RWPE2 (cell line): ENCODE results near the gene SMAD6.

ENCODE experiments used
- ATAC-seq: fragments of 200-7000 bp; cut with Tn5 transposase; 3 replicates; pipeline ENCODE4 v1.9.1; 2021; ENCODE audit warnings: low read depth
- DNase-seq: peaks from one replicate; pipeline ENCODE4 v3.0.0-alpha.2; 2020; ENCODE audit warnings: low spot score
- H3K27ac ChIP-seq: fragments of 450-650 bp; 2 replicates; pipeline ENCODE4 v1.5.1; 2017; ENCODE audit warnings: mild to moderate bottlenecking; ENCODE audit not compliant: poor library complexity, severe bottlenecking
- H3K27me3 ChIP-seq: fragments of 250-450 bp; sonication (Bioruptor Pico); 2 replicates; pipeline ENCODE4 v1.5.1; 2021; ENCODE audit warnings: mild to moderate bottlenecking, moderate library complexity; ENCODE audit not compliant: insufficient read depth, poor library complexity, severe bottlenecking
- H3K36me3 ChIP-seq: fragments of 250-450 bp; sonication (Bioruptor Pico); 2 replicates; pipeline ENCODE4 v1.5.1; 2020; ENCODE audit warnings: low read depth, mild to moderate bottlenecking, moderate library complexity
- H3K4me1 ChIP-seq: fragments of 250-450 bp; sonication (Bioruptor Pico); 2 replicates; pipeline ENCODE4 v1.5.1; 2021; ENCODE audit warnings: mild to moderate bottlenecking, moderate library complexity; ENCODE audit not compliant: insufficient read depth, poor library complexity, severe bottlenecking
- H3K4me3 ChIP-seq: fragments of 250-450 bp; sonication (Bioruptor Pico); 2 replicates; pipeline ENCODE4 v1.5.1; 2021; ENCODE audit warnings: mild to moderate bottlenecking, moderate library complexity; ENCODE audit not compliant: severe bottlenecking
- H3K9me3 ChIP-seq: fragments of 250-450 bp; sonication (Bioruptor Pico); 2 replicates; pipeline ENCODE4 v1.5.1; 2021; ENCODE audit warnings: mild to moderate bottlenecking, moderate library complexity; ENCODE audit not compliant: severe bottlenecking
- TF ChIP-seq, protein P1 (sequence below): fragments of 450-650 bp; IDR thresholded peaks from one replicate; pipeline ENCODE4 v1.5.1; 2017; ENCODE audit warnings: mild to moderate bottlenecking, moderate library complexity; ENCODE audit not compliant: poor library complexity, severe bottlenecking

SMAD6 gene

GRCh38 chr15:66820481-66821176, 118.6 kb downstream of the SMAD6 start:
- H3K4me3 ChIP-seq: no peak overlapping the region
- H3K4me1 ChIP-seq: no peaks in the 10 kb centered on the region
- ATAC-seq (no peak), DNase-seq (peak; percentile 51)
- H3K27me3 ChIP-seq: no peaks in the 10 kb centered on the region
- no peak overlapping the region for H3K27ac ChIP-seq
- no peaks in the 10 kb centered on the region for H3K9me3 ChIP-seq
- TF ChIP-seq, protein P1, sequence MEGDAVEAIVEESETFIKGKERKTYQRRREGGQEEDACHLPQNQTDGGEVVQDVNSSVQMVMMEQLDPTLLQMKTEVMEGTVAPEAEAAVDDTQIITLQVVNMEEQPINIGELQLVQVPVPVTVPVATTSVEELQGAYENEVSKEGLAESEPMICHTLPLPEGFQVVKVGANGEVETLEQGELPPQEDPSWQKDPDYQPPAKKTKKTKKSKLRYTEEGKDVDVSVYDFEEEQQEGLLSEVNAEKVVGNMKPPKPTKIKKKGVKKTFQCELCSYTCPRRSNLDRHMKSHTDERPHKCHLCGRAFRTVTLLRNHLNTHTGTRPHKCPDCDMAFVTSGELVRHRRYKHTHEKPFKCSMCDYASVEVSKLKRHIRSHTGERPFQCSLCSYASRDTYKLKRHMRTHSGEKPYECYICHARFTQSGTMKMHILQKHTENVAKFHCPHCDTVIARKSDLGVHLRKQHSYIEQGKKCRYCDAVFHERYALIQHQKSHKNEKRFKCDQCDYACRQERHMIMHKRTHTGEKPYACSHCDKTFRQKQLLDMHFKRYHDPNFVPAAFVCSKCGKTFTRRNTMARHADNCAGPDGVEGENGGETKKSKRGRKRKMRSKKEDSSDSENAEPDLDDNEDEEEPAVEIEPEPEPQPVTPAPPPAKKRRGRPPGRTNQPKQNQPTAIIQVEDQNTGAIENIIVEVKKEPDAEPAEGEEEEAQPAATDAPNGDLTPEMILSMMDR: no peak
- no peaks in the 10 kb centered on the region for H3K36me3 ChIP-seq

- H3K4me3 ChIP-seq: no peak overlapping the region
- no peaks in the 10 kb centered on the region for H3K36me3 ChIP-seq
- H3K27ac ChIP-seq: no peak overlapping the region
- DNase-seq: peak; percentile 43
- ATAC-seq: no peak
- H3K9me3 ChIP-seq: no peaks in the 10 kb centered on the region
- H3K4me1 ChIP-seq: no peaks in the 10 kb centered on the region
- TF ChIP-seq, protein P1: no peak
- H3K27me3 ChIP-seq: no peaks in the 10 kb centered on the region
Observed at GRCh38 chr15:66821307-66821706, 119.3 kb downstream of the SMAD6 start.

GRCh38 chr15:66822114-66822513, 120.1 kb downstream of the SMAD6 start:
- Histone ChIP-seq H3K36me3 (no peaks in the 10 kb centered on the region), H3K27me3 (no peaks in the 10 kb centered on the region), H3K9me3 (no peaks in the 10 kb centered on the region), H3K4me3 (no peak overlapping the region), H3K4me1 (no peaks in the 10 kb centered on the region), H3K27ac (no peak overlapping the region)
- TF ChIP-seq, protein P1: no peak
- DNase-seq (peak; percentile 42), ATAC-seq (no peak)

DNA sequence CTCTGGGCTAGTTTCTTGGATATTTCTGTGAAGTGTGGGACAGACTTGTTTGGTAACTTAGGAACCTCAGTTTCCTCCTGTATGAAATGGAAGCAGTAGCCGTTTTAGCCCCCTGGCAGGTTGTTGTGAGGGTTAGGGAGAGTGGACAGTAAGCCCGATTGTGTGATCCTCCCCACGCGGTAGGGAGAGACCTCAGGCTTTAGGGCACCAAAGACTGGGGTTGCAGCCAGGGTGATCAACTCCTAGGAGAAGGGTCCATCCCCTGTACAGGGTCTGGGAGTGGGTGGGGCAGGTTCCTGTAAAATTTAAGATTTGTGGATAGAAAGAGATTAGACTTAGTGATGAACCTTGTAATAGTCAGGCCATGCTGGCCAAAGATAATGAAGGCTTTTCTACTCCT, 120.5 kb downstream of the SMAD6 start:
- Histone ChIP-seq H3K27me3 (no peaks in the 10 kb centered on the region), H3K9me3 (no peaks in the 10 kb centered on the region), H3K4me1 (no peaks in the 10 kb centered on the region), H3K4me3 (no peak overlapping the region), H3K36me3 (no peaks in the 10 kb centered on the region), H3K27ac (no peak overlapping the region)
- ATAC-seq (no peak), DNase-seq (peak; percentile 51)
- TF ChIP-seq, protein P1: no peak

GRCh38 chr15:66823601-66824000, 121.6 kb downstream of the SMAD6 start:
- TF ChIP-seq, protein P1: no peak
- no peaks in the 10 kb centered on the region for H3K27me3 ChIP-seq
- DNase-seq: peak; percentile 49
- no peak overlapping the region for H3K27ac ChIP-seq
- H3K36me3 ChIP-seq: no peaks in the 10 kb centered on the region
- H3K4me3 ChIP-seq: no peak overlapping the region
- ATAC-seq: no peak
- H3K9me3 ChIP-seq: no peaks in the 10 kb centered on the region
- no peaks in the 10 kb centered on the region for H3K4me1 ChIP-seq
